Measurements from ENCODE around the gene PTRH1.

- no peak for TF ChIP-seq POLR2A (IDR thresholded peaks at IDR 0.05)
- TF ChIP-seq, protein P1, sequence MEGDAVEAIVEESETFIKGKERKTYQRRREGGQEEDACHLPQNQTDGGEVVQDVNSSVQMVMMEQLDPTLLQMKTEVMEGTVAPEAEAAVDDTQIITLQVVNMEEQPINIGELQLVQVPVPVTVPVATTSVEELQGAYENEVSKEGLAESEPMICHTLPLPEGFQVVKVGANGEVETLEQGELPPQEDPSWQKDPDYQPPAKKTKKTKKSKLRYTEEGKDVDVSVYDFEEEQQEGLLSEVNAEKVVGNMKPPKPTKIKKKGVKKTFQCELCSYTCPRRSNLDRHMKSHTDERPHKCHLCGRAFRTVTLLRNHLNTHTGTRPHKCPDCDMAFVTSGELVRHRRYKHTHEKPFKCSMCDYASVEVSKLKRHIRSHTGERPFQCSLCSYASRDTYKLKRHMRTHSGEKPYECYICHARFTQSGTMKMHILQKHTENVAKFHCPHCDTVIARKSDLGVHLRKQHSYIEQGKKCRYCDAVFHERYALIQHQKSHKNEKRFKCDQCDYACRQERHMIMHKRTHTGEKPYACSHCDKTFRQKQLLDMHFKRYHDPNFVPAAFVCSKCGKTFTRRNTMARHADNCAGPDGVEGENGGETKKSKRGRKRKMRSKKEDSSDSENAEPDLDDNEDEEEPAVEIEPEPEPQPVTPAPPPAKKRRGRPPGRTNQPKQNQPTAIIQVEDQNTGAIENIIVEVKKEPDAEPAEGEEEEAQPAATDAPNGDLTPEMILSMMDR (IDR thresholded peaks at IDR 0.05), result no peak
- TF ChIP-seq POLR2AphosphoS5 (IDR thresholded peaks at IDR 0.05), result no peak
These were observed 35.2 kb downstream of the PTRH1 start for GRCh38 chr9:127680226-127680625.
